Colonic mucosa (tissue), 4 donors: Measurements from ENCODE around the gene CHN2. TPM values are rescaled to one million over a fixed set of nuclear protein-coding genes. Genes with fewer than 3 reads are reported as not detected.

Experiments
- DNase-seq: peaks from one replicate; pipeline ENCODE4 v3.0.0-alpha.2; 2020
- H3K27ac ChIP-seq: fragments of 200-600 bp; one replicate; pipeline ENCODE4 v1.8.0; 2021
- H3K27me3 ChIP-seq: fragments of 200-600 bp; one replicate; pipeline ENCODE4 v1.8.0; 2021
- H3K36me3 ChIP-seq: fragments of 200-600 bp; one replicate; pipeline ENCODE4 v1.8.0; 2021
- H3K4me1 ChIP-seq: fragments of 200-600 bp; one replicate; pipeline ENCODE4 v1.8.0; 2021; ENCODE audit warnings: mild to moderate bottlenecking
- H3K4me3 ChIP-seq: fragments of 200-600 bp; one replicate; pipeline ENCODE4 v1.8.0; 2021
- H3K9ac ChIP-seq, 2 donors: one replicate each; pipeline ENCODE4 v1.7.0; 2013; ENCODE audit warnings: control low read depth in 2 of 2, low read depth in 2 of 2, low read length in 2 of 2
- H3K9me3 ChIP-seq: fragments of 200-600 bp; one replicate; pipeline ENCODE4 v1.8.0; 2021
- intact Hi-C: fragments of 100-400 bp; cut with DNase I; formaldehyde crosslinking; loops from one replicate; pipeline ENCODE4 v1.14.1; 2022
- total RNA-seq, 2 donors: library from RNA; stranded (reverse); fragmentation: NEBNext Ultra II Directional in 1 of 2; extraction: Animal tissue kit (Norgen Biotek cat#: 25700) in 1 of 2; gene quantifications; one replicate each; pipeline ENCODE4 v1.2.1, GENCODE V29; 2021
- TF ChIP-seq, protein P1 (sequence below): fragments of 200-600 bp; IDR thresholded peaks from one replicate; pipeline ENCODE4 v1.8.0; 2022; ENCODE audit warnings: antibody characterized with exemption, mild to moderate bottlenecking
- donor health status: healthy.
- donor health status: DM: no; HTN: no; CAD: no.
- donor health status: DM: no; HTN: no; CAD: no.

CHN2 gene
- total RNA-seq, 2 donors from 2014 or later = 12.8 to 19.8 TPM

DNA sequence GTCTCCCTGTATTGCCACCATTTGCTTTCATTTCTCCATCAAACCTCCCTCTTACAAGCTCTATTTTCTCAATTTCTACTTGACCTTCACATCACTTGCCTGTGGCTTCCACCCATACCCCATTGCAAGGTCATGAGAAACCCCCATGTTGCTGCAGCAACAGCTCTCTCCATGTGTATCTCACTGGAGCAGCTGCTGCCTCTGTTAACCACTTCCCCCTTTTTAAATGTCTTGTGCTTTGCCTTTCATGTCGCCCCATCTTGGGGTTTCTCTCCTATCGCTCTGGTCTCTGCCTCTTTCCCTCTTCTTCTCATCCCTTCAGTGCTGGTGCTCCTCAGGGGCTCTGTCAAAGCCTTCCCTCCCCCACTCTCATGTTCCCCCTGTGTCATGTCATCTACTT, 148.8 kb downstream of the CHN2 start:
- no peak overlapping the region for H3K27ac ChIP-seq
- intact Hi-C loops = loop anchor here (5.0 kb wide), 1 partner anchor 101 kb away; no protein-coding TSS in a partner anchor
- no peaks in the 10 kb centered on the region for H3K9me3 ChIP-seq
- H3K4me3 ChIP-seq = no peak overlapping the region
- no peaks in the 10 kb centered on the region for H3K27me3 ChIP-seq
- no peaks in the 10 kb centered on the region for H3K36me3 ChIP-seq
- no peak for DNase-seq
- H3K4me1 ChIP-seq = no peaks in the 10 kb centered on the region
- TF ChIP-seq, protein P1, sequence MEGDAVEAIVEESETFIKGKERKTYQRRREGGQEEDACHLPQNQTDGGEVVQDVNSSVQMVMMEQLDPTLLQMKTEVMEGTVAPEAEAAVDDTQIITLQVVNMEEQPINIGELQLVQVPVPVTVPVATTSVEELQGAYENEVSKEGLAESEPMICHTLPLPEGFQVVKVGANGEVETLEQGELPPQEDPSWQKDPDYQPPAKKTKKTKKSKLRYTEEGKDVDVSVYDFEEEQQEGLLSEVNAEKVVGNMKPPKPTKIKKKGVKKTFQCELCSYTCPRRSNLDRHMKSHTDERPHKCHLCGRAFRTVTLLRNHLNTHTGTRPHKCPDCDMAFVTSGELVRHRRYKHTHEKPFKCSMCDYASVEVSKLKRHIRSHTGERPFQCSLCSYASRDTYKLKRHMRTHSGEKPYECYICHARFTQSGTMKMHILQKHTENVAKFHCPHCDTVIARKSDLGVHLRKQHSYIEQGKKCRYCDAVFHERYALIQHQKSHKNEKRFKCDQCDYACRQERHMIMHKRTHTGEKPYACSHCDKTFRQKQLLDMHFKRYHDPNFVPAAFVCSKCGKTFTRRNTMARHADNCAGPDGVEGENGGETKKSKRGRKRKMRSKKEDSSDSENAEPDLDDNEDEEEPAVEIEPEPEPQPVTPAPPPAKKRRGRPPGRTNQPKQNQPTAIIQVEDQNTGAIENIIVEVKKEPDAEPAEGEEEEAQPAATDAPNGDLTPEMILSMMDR = no peak
- no peak overlapping the region for H3K9ac ChIP-seq

GRCh38 chr7:29344334-29344978, 149.9 kb downstream of the CHN2 start:
- intact Hi-C loops = loop anchor here (5.0 kb wide), 1 partner anchor 102 kb away; no protein-coding TSS in a partner anchor
- Histone ChIP-seq H3K36me3 (no peaks in the 10 kb centered on the region), H3K27me3 (no peaks in the 10 kb centered on the region), H3K9me3 (no peaks in the 10 kb centered on the region), H3K4me3 (no peak overlapping the region), H3K27ac (no peak overlapping the region), H3K9ac (no peak overlapping the region), H3K4me1 (no peaks in the 10 kb centered on the region)
- DNase-seq = no peak
- TF ChIP-seq, protein P1 = no peak

- peak; percentile 59 for DNase-seq
- H3K9ac ChIP-seq = no peak overlapping the region
- intact Hi-C loops = no loop called here
Observed at GRCh38 chr7:29345590-29345989, 151.0 kb downstream of the CHN2 start.

DNA sequence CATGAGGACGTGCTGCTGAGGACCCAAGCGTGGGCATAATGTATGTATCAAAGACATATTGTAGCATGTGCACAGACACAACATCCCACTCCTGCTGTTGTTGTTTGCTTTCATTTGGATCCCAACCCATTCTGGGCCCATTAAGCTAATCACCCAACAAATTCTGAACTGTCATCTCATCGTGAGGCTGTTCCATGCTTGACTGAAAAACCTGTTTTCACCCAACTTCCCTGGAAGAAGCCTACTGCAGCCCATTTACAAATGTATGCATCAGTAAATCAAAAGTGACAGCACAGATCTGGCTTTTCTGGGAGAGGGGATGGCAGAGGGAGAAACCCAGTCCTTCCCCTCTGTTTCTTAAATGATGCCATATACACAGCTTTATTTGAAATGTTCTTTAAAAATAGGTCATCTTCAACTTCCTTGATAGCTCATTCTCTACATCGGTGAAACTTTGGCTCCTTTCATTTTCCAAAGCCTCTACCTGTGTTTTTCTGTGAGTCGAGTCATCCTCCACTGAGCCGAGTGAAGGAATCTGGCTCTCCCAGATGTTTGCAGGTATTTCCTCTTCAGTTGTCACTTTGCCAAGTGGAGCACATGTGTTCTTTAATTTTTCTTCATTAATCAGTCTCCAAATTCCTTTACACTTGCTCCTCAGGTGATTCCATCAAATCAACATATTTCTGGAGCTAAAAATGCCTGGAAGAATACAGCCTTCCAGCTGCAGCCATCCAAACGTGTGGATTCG, 151.8 kb downstream of the CHN2 start:
- no peak for DNase-seq
- intact Hi-C loops = no loop called here
- Histone ChIP-seq H3K9me3 (no peaks in the 10 kb centered on the region), H3K4me3 (no peak overlapping the region), H3K27ac (no peak overlapping the region), H3K4me1 (no peaks in the 10 kb centered on the region), H3K27me3 (no peaks in the 10 kb centered on the region), H3K9ac (no peak overlapping the region), H3K36me3 (no peaks in the 10 kb centered on the region)
- TF ChIP-seq, protein P1 = no peak

More at GRCh38 chr7:29345590-29345989, 151.0 kb downstream of the CHN2 start:
- Histone ChIP-seq H3K36me3 (no peaks in the 10 kb centered on the region), H3K4me1 (no peaks in the 10 kb centered on the region), H3K9me3 (no peaks in the 10 kb centered on the region), H3K27ac (no peak overlapping the region), H3K4me3 (no peak overlapping the region), H3K27me3 (no peaks in the 10 kb centered on the region)
- TF ChIP-seq, protein P1 = peak; percentile 47

DNA sequence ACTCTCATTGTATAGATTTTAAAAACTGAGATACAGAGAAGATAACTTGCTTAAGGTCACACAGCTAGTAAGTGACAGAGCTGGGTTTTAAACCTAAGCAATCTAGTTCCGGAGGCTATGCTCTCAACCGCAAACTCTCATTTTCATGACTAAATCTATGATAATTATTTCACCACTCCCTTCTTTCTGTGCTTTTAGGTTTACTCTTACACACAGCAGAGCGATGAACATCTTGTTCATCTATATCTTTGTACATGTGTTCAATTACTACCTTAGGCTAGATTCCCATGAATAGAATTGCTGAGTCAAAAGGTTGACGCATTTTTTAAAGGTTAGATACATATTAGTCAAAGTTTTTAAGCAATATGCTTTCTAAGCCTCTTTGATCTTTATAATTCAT, 154.8 kb downstream of the CHN2 start:
- Histone ChIP-seq H3K36me3 (no peaks in the 10 kb centered on the region), H3K9me3 (no peaks in the 10 kb centered on the region), H3K27me3 (no peaks in the 10 kb centered on the region), H3K4me1 (no peaks in the 10 kb centered on the region), H3K27ac (no peak overlapping the region), H3K9ac (no peak overlapping the region), H3K4me3 (no peak overlapping the region)
- no peak for DNase-seq
- intact Hi-C loops = no loop called here
- TF ChIP-seq, protein P1 = no peak
